ENCODE results near the gene MYRFL. TPM values are rescaled to one million over a fixed set of nuclear protein-coding genes. Genes with fewer than 3 reads are reported as not detected.
A peak's percentile ranks its signal among the peaks of the same experiment; 100 is the strongest.
"Not testable (repeated sequence)": the region's sequence is repeated elsewhere in the genome, so short reads cannot be mapped to it uniquely, and the experiment has no call there.

Gene MYRFL
- polyA plus RNA-seq, 3 donors: 1.6 to 4.9 (median 3.2) TPM

DNA sequence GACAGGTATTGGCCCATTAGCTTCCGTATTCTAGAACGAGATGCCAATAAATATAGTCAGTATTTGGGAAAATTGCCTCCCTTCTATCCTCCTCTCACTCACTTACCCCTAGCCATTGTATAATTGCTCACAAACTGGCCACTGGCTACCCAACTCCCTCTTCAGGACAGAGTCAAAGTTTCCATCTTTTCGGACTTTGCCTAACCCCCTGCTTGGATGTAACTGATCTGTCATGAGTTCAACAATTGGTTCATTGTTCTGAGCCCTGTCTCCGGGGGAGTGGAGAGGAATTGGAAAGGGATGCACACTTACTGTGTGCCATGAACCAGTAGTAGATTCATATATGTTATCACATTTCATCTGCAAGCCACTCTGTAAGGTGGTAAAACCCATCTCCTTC lies 12.2 kb downstream of the MYRFL start:
- no peak for DNase-seq (ENCODE audit: extremely low read depth in 1 of 11, low read depth in 9 of 11, low spot score in 4 of 11)

GRCh38 chr12:69837657-69838415 lies 12.8 kb downstream of the MYRFL start:
- no peak for DNase-seq (ENCODE audit: extremely low read depth in 1 of 11, low read depth in 9 of 11, low spot score in 4 of 11)

GRCh38 chr12:69840727-69841126 lies 15.7 kb downstream of the MYRFL start:
- DNase-seq (ENCODE audit: extremely low read depth in 1 of 11, low read depth in 9 of 11, low spot score in 4 of 11): no peak

- DNase-seq (ENCODE audit: extremely low read depth in 1 of 11, low read depth in 9 of 11, low spot score in 4 of 11): no peak
Measured at GRCh38 chr12:69843608-69844007, 18.6 kb downstream of the MYRFL start.

DNA sequence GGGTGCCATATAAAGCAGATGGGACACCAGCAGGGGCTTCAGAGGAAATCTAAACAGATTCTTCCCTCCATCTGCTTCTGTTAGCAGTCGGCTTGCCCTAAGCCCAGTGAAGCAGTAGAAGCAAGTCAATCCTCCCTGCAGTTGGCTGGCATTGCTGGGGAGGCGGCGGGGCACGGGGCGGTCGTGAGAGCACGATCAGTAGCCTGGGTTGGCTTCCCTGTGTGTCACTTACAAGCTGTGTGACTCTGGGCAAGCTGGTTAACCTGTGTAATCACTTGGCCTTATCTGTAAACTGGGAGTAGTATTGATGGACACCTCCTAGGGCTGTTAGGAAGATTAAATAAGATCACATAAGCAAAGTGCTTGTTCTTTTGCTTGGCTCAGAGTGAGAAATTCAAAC lies 19.4 kb downstream of the MYRFL start:
- DNase-seq (ENCODE audit: extremely low read depth in 1 of 11, low read depth in 9 of 11, low spot score in 4 of 11): no peak

- DNase-seq (ENCODE audit: extremely low read depth in 1 of 11, low read depth in 9 of 11, low spot score in 4 of 11): no peak
Measured at GRCh38 chr12:69844836-69845235, 19.8 kb downstream of the MYRFL start.

DNA sequence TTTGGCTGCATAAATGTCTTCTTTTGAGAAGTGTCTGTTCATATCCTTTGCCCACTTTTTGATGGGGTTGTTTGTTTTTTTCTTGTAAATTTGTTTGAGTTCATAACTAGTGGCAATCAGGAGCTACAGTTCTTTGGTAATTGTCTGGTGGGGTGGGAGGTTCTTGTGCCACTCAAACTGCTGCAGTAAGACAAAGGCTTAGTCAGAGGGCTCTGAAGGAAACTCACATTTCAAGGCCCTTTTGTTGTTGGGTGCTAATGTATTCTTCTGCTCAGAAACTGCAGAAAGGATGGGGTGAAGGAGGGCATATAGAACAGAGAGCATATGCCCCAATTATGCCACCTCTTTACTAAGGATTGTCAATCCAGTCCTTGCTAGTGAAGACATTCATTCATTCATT lies 21.9 kb downstream of the MYRFL start:
- no peak for DNase-seq (ENCODE audit: extremely low read depth in 1 of 11, low read depth in 9 of 11, low spot score in 4 of 11)

- no peak for DNase-seq (ENCODE audit: extremely low read depth in 1 of 11, low read depth in 9 of 11, low spot score in 4 of 11)
Measured at GRCh38 chr12:69851976-69852375, 26.9 kb downstream of the MYRFL start.

- DNase-seq (ENCODE audit: extremely low read depth in 1 of 11, low read depth in 9 of 11, low spot score in 4 of 11): not testable (repeated sequence)
Measured at GRCh38 chr12:69853176-69853961, 28.3 kb downstream of the MYRFL start.

DNA sequence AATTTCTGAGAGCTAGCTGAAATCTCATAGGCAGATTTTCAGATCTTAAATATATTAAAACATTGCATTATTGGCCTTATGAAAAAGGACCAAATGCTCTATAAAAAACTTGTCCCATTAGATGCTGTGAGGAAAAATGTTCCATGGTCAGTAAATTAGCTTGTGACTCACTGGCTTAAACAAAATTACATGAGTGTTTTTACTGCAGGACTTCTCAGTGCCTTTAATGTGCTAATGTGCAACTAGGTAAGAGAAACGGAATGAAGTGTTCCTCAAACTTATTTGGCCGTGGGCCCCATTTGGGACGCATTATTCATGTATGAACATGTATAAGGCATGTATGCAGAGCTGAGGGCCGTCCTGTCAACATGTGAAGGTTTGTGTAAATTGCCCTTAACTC lies 41.7 kb downstream of the MYRFL start:
- DNase-seq (ENCODE audit: extremely low read depth in 1 of 11, low read depth in 9 of 11, low spot score in 4 of 11): no peak

GRCh38 chr12:69868695-69869094 lies 43.7 kb downstream of the MYRFL start:
- no peak for DNase-seq (ENCODE audit: extremely low read depth in 1 of 11, low read depth in 9 of 11, low spot score in 4 of 11)

- no peak for DNase-seq (ENCODE audit: extremely low read depth in 1 of 11, low read depth in 9 of 11, low spot score in 4 of 11)
Measured at GRCh38 chr12:69872804-69873203, 47.8 kb downstream of the MYRFL start.

GRCh38 chr12:69873429-69873828 lies 48.4 kb downstream of the MYRFL start:
- no peak for DNase-seq (ENCODE audit: extremely low read depth in 1 of 11, low read depth in 9 of 11, low spot score in 4 of 11)

- no peak for DNase-seq (ENCODE audit: extremely low read depth in 1 of 11, low read depth in 9 of 11, low spot score in 4 of 11)
Measured at GRCh38 chr12:69874606-69875005, 49.6 kb downstream of the MYRFL start.

- no peak for DNase-seq (ENCODE audit: extremely low read depth in 1 of 11, low read depth in 9 of 11, low spot score in 4 of 11)
Measured at GRCh38 chr12:69875416-69875935, 50.4 kb downstream of the MYRFL start.

DNA sequence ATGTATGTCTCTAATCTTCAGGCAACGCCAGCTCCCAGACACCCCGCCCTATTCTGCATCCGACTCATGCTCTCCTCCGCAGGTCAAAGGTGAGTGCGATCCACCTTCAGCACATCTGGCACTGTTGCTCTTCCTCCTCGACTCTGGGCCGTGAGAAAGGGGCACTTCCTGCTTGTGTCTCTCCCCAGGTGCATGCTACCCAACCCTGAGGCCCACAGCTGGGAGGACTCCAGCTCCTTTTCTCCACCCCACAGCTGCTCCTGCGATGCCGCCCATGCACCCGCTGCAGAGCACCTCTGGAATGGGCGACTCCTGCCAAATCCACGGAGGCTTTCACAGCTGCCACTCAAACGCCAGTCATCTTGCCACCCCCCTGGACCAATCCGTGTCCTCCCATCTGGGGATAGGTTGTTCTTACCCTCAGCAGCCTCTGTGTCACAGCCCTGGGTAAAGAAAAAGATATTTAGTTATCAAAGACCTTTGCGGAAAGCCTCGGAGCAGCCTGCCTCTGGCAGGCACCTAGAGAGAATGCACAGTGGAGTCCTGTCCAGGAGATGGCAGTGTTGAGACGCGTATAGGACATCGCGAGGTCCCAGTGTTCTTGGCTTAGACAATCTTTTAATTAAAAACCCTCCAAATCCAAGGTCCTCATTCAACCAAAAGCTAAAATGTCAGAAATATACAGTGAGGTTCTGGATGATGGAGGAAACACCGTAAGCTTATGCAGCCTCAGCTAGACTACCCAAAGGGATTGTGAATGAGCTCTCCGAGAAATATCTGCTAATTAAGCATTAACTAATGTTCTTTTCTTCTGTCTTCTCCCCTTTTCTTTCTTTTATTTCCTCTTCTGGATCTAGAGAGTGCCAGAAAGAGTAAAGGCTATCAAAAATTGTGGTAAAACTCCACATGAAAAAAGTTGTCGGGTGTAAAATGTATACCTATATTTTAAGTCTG lies 54.3 kb downstream of the MYRFL start:
- peak; percentile 44 to 79 (median 67) for DNase-seq (ENCODE audit: extremely low read depth in 1 of 11, low read depth in 9 of 11, low spot score in 4 of 11)

GRCh38 chr12:69880571-69880970 lies 55.5 kb downstream of the MYRFL start:
- DNase-seq (ENCODE audit: extremely low read depth in 1 of 11, low read depth in 9 of 11, low spot score in 4 of 11): no peak

- DNase-seq (ENCODE audit: extremely low read depth in 1 of 11, low read depth in 9 of 11, low spot score in 4 of 11): no peak
Measured at GRCh38 chr12:69881771-69882170, 56.7 kb downstream of the MYRFL start.

GRCh38 chr12:69884386-69884785 lies 59.4 kb downstream of the MYRFL start:
- peak in 3 of 11 donors; percentile 11 to 15 (median 14) for DNase-seq (ENCODE audit: extremely low read depth in 1 of 11, low read depth in 9 of 11, low spot score in 4 of 11)

Measured in renal cortex interstitium (tissue), 11 donors.